Erythroblast (primary cell): ENCODE results near the gene FOXJ3.

Experiments
- GATA1 ChIP-seq: IDR thresholded peaks from 2 replicates; pipeline ENCODE4 v1.6.1; 2011; ENCODE audit warnings: low read depth, mild to moderate bottlenecking, control low read depth, low read length, moderate library complexity
- POLR2A ChIP-seq: IDR thresholded peaks from 2 replicates; pipeline ENCODE4 v1.6.1; 2011; ENCODE audit warnings: mild to moderate bottlenecking, low read length

DNA sequence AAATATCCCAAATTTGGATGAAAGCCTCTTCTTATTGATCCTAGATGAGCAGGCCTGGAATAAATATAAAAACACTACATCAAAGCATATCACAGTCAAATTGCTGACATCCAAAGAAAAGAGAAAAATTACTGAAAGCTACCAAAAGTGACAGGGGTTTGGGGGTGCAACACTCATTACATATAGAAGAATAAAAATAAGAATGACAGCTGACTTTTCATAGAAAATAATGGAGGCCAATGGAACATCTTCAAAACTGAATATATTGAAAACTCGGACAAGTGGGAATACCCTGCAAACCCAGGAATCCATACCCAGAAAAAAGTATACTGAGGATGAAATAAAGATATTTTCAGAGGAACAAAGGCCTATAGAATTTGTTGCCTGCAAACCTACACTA lies 84.0 kb downstream of the FOXJ3 start:
- no peak for TF ChIP-seq POLR2A
- no peak for TF ChIP-seq GATA1
